ENCODE data around the gene SF3B3. TPM values are rescaled to one million over a fixed set of nuclear protein-coding genes. Genes with fewer than 3 reads are reported as not detected.

Gene SF3B3
- total and polyA plus RNA-seq, 2 of the 13 experiments (the other 11 are each of a cell fraction or from before 2014, with no cell fraction given): 157 to 500 TPM

GRCh38 chr16:70534971-70535370 is 11.4 kb downstream of the SF3B3 start:
- intact Hi-C loops (cut with micrococcal nuclease; ENCODE audit: unreplicated experiment): no loop called here
- H4K20me1 ChIP-seq (ENCODE audit: insufficient read depth, low read length): peaks cover 27% of the 10 kb centered on the region

More at GRCh38 chr16:70534971-70535370, 11.4 kb downstream of the SF3B3 start:
- no peak for DNase-seq (ENCODE audit: low spot score)
- WGBS (ENCODE audit: low lambda C conversion rate): 94% methylated on average over 2 of the region's 2 CpGs
- no peak for FAIRE-seq
- H3K27ac ChIP-seq (ENCODE audit: extremely low read length, insufficient read depth, low read length): no peak overlapping the region
- peaks cover 53% of the 10 kb centered on the region for H3K79me2 ChIP-seq (ENCODE audit: insufficient read depth, low read length)
- no peak overlapping the region for H3K4me3 ChIP-seq (replicated peaks in 1 of 3; ENCODE audit: insufficient read depth in 1 of 3, low read depth in 2 of 3, low read length in 3 of 3)
- H3K9me3 ChIP-seq (ENCODE audit: low read length): no peaks in the 10 kb centered on the region
- no peak for ATAC-seq
- peaks cover 46 to 89% of the 10 kb centered on the region in 2 experiments for H3K36me3 ChIP-seq (replicated peaks in 1 of 2; ENCODE audit: control insufficient read depth in 1 of 2, insufficient read depth in 2 of 2, low read length in 2 of 2)
- TF ChIP-seq MLLT10 (CRISPR knock-in tag; IDR thresholded peaks at IDR 0.05): no peak
- TF ChIP-seq PCBP1 (IDR thresholded peaks at IDR 0.05; ENCODE audit: borderline replicate concordance, low read depth, low read length): no peak
- TF ChIP-seq ZNF331 (CRISPR knock-in tag; IDR thresholded peaks at IDR 0.05): no peak
- no peak for TF ChIP-seq ZMAT3 (CRISPR knock-in tag; conservative IDR thresholded peaks at IDR 0.05)
- TF ChIP-seq ZNF251 (CRISPR knock-in tag; IDR thresholded peaks at IDR 0.05): no peak
- TF ChIP-seq ZNF737 (CRISPR knock-in tag; IDR thresholded peaks at IDR 0.05; ENCODE audit: borderline replicate concordance): no peak
- TF ChIP-seq ZNF318 (CRISPR knock-in tag; IDR thresholded peaks at IDR 0.05): no peak
- no peak for TF ChIP-seq CBX1 (IDR thresholded peaks at IDR 0.05; ENCODE audit: low read depth)
- TF ChIP-seq HMG20A (CRISPR knock-in tag; IDR thresholded peaks at IDR 0.05; ENCODE audit: borderline replicate concordance): no peak
- ChIA-PET CTCF (ENCODE audit: low intra/inter-chr PET ratio, low total read pairs) (no interaction called here), POLR2A (no interaction called here)
- H3K27me3 ChIP-seq (ENCODE audit: control insufficient read depth in 1 of 2, insufficient read depth in 2 of 2, low read length in 2 of 2): no peaks in the 10 kb centered on the region
- H3K9ac ChIP-seq (ENCODE audit: insufficient read depth, low read depth, low read length): no peak overlapping the region
- no peak overlapping the region for H2AFZ ChIP-seq (ENCODE audit: low read length)
- BruUV-seq (replicated peaks): no TSS peak
- H3K4me2 ChIP-seq (ENCODE audit: low read depth, low read length): no peak overlapping the region
- no peaks in the 10 kb centered on the region for H3K4me1 ChIP-seq (ENCODE audit: insufficient read depth, low read length)
- in situ Hi-C loops (cut with HindIII; ENCODE audit: extremely low pct_ligation_motif_present, low pct_unique_long_range_greater_than_20kb): no loop called here
